ENCODE data around the gene YKT6. TPM values are rescaled to one million over a fixed set of nuclear protein-coding genes. Genes with fewer than 3 reads are reported as not detected.

The YKT6 gene
- total RNA-seq, 1 experiment from 2014 or later = 232 TPM

- DNase-seq (ENCODE audit: low read depth) = no peak
Measured at GRCh38 chr7:44232901-44233715, 32.3 kb downstream of the YKT6 start.

GRCh38 chr7:44235066-44235465 is 34.3 kb downstream of the YKT6 start:
- no peak for DNase-seq (ENCODE audit: low read depth)

- no peak for DNase-seq (ENCODE audit: low read depth)
Measured at GRCh38 chr7:44235582-44236332, 35.0 kb downstream of the YKT6 start.

DNA sequence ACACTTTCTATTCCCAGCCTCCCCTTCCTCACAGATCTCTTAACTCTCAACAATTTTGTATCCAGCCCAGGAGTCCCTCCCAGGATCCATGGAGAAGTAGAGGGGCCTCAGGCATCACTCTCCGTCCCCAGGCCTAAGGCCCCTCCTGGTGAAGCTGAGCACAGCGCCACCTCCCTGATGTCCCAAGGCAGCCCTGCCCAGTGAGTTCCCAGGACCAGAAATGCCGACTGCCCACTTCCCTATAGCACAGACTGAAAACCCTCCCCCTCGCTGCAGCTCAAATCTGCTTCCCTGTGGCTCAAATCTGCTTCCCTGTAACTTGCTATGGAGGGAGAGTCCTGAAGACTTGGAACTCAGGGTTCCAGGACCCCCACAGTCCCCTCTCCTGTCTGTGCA is 35.6 kb downstream of the YKT6 start:
- no peak for DNase-seq (ENCODE audit: low read depth)

- no peak for DNase-seq (ENCODE audit: low read depth)
Measured at GRCh38 chr7:44237696-44238095, 36.9 kb downstream of the YKT6 start.

DNA sequence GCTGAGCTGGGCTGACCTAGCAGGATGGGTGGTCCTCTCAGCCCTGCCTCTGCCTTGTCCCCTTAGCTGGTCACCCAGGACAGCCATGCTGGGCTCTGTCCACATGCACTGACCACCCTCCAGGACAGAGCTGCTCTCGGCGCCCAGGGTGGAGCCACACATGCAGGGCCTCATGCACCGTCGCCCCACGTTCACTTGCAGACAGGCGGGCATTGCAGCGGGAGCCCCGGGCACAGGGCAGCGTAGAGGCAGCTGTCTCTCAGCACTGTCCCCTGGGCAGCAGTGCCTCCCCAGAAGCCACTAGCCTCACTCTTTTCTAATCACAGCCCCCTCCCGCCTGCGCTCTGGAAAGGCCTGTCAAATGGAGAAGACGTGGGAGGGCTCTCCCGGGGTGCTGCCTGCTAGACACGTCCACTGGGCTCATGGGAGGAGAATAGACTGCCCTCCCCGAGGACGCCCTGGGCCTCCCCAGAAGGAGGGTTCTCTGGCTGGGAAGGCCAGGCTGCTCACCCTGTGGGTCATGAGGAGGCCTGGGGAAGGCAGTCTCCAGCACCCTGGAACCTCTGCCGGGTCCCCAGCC is 37.4 kb downstream of the YKT6 start:
- DNase-seq (ENCODE audit: low read depth) = no peak

DNA sequence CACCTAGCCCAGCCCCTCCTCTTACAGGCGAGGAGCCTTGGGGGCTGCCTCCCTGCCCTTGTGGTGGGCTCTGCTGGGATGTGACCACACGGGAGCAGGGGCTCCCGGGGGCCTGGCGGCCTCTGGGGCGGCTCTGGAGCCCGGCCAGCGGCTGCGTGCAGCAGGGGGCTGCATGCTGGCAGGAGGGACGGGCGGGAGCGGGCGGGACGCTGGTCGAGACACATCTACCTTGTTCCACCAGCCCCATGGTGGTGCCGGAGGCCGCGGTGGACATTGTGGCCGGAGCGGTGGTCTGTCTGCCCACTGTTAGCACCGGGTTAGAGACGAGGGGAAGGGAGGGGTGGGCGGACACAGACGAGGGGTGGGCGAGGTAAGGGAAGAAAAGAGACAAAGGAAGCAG is 38.6 kb downstream of the YKT6 start:
- no peak for DNase-seq (ENCODE audit: low read depth)

DNA sequence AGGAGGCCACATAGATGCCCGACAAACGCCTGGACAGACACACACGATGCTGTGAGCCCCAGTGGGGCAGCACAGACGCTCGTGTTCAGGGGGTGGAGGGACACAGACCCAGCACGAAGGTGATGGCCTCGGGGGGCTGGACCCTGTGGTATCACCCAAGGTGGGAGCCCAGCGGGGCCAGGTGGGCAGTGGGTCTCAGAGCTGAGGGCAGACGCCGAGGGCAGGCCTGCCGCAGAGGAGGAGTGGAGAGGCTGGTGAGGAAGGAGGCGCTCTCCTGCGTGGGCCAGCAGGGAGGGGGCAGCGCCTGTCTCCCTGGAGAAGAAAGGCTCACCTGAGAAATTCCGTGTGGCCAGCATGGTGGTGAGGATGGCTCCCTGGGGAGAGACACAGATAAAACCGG is 39.6 kb downstream of the YKT6 start:
- DNase-seq (ENCODE audit: low read depth) = no peak

- peak; percentile 92 for DNase-seq (ENCODE audit: low read depth)
Measured at GRCh38 chr7:44240983-44241510, 40.3 kb downstream of the YKT6 start.

DNA sequence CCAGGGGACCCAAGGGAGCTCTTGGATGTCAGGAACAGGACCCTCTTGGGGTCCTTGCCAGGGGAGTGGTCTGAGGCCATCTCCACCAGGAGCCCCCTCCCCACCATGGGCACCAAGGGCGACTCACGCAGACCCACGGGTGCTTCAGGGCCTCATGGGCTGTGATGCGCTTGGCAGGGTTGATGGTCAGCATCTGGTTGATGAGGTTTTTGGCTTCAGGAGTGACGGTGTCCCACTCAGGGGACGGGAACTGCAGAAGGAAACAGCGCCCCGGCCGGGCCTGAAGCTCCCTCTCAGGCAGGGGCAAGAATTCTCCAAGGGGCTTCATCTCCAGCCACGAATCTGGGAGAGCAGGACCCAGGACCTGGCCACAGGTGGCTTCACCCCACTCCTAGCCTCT is 41.3 kb downstream of the YKT6 start:
- no peak for DNase-seq (ENCODE audit: low read depth)

DNA sequence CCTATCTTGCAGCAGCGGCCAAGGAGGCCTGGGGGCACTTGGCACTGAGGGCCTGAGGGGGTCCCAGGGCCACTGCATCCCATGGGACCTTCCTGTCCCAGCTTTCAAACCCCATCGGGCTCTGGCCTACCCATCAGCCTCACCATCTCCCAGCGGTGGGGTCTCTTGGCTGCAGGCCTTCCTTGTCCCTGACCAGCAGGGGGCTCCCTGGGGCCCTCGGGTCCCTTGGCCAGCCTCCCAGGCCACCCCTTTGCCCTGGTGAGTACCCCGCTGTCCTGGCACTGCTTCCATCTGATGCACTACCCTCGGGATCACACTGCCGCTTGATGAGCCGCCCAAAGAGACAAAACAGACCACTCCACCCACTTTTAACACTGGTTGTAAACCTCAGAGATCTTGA is 43.5 kb downstream of the YKT6 start:
- DNase-seq (ENCODE audit: low read depth) = peak; percentile 61

- DNase-seq (ENCODE audit: low read depth) = no peak
Measured at GRCh38 chr7:44246396-44247113, 45.8 kb downstream of the YKT6 start.

GRCh38 chr7:44247868-44248651 is 47.3 kb downstream of the YKT6 start:
- DNase-seq (ENCODE audit: low read depth) = no peak

GRCh38 chr7:44249639-44250234 is 49.0 kb downstream of the YKT6 start:
- no peak for DNase-seq (ENCODE audit: low read depth)

GRCh38 chr7:44251269-44251668 is 50.5 kb downstream of the YKT6 start:
- DNase-seq (ENCODE audit: low read depth) = no peak

GRCh38 chr7:44251881-44252280 is 51.1 kb downstream of the YKT6 start:
- DNase-seq (ENCODE audit: low read depth) = no peak

GRCh38 chr7:44256459-44256858 is 55.7 kb downstream of the YKT6 start:
- no peak for DNase-seq (ENCODE audit: low read depth)

GRCh38 chr7:44257213-44257612 is 56.4 kb downstream of the YKT6 start:
- DNase-seq (ENCODE audit: low read depth) = no peak

- peak; percentile 91 for DNase-seq (ENCODE audit: low read depth)
Measured at GRCh38 chr7:44257618-44258422, 57.0 kb downstream of the YKT6 start.

- DNase-seq (ENCODE audit: low read depth) = no peak
Measured at GRCh38 chr7:44258423-44258760, 57.6 kb downstream of the YKT6 start.
